HepG2 (cell line): ENCODE data around the gene CD180. TPM values are rescaled to one million over a fixed set of nuclear protein-coding genes. Genes with fewer than 3 reads are reported as not detected.

Experiments
- ATAC-seq: fragments of 200-7000 bp; cut with Tn5 transposase; 3 replicates; pipeline ENCODE4 v1.9.1; 2020; ENCODE audit warnings: mild to moderate bottlenecking, moderate library complexity
- BruUV-seq: library from RNA; stranded (reverse); fragments of 400-500 nt; replicated peaks from 2 replicates; lab custom pipeline; 2021; lab: Mats Ljungman, UMichigan
- CTCF ChIA-PET: fragments of 300-600 bp; formaldehyde crosslinking; extraction: SDS; loops from one replicate; lab custom pipeline; 2021; ENCODE audit warnings: low total read pairs, inconsistent platforms, low intra/inter-chr PET ratio; lab: Yijun Ruan, JAX
- POLR2A ChIA-PET: fragments of 350-600 bp; sonication (Branson Sonifier 250); formaldehyde crosslinking; loops from one replicate; lab custom pipeline; 2020; ENCODE audit warnings: antibody characterized with exemption, inconsistent platforms; lab: Yijun Ruan, JAX
- DNase-seq: peaks from one replicate; pipeline ENCODE4 v3.0.0-alpha.2; 2015; ENCODE audit warnings: low spot score
- FAIRE-seq: peaks from 3 replicates; lab custom pipeline; 2011; peaks lifted over from hg19 to GRCh38; lab: Jason Lieb, UNC
- H2AFZ ChIP-seq: one replicate; pipeline ENCODE4 v1.6.1; 2011; ENCODE audit warnings: low read length, inconsistent platforms
- H3K27ac ChIP-seq: fragments of 300-600 bp; 3 replicates; pipeline ENCODE4 v1.8.0; 2011; ENCODE audit warnings: mixed run types, mild to moderate bottlenecking, mixed read lengths, low read length, inconsistent platforms; ENCODE audit not compliant: insufficient read depth; ENCODE audit errors: extremely low read length
- H3K27me3 ChIP-seq, 2 experiments: fragments of 200-600 bp in 1 of 2; 2 replicates in 1 of 2; 3 replicates in 1 of 2; pipeline versions ENCODE4 v1.6.0 to v1.8.0; 2011; ENCODE audit warnings: low read length in 2 of 2, mild to moderate bottlenecking in 2 of 2, moderate library complexity in 2 of 2, inconsistent platforms in 1 of 2; ENCODE audit not compliant: insufficient read depth in 2 of 2, control insufficient read depth in 1 of 2
- H3K36me3 ChIP-seq, 2 experiments: fragments of 200-600 bp in 1 of 2; replicated peaks in 1 of 2; 2 replicates in 1 of 2; 3 replicates in 1 of 2; pipeline versions ENCODE4 v1.5.1 to v1.8.0; 2011; ENCODE audit warnings: low read length in 2 of 2, inconsistent platforms in 1 of 2; ENCODE audit not compliant: insufficient read depth in 2 of 2, control insufficient read depth in 1 of 2
- H3K4me1 ChIP-seq: 2 replicates; pipeline ENCODE4 v1.5.1; 2012; ENCODE audit warnings: low read length, inconsistent platforms; ENCODE audit not compliant: insufficient read depth
- H3K4me2 ChIP-seq: 2 replicates; pipeline ENCODE4 v1.6.0; 2011; ENCODE audit warnings: low read depth, low read length, inconsistent platforms
- H3K4me3 ChIP-seq, 3 experiments: fragments of 200-600 bp in 1 of 3; sonication (generic), shearing (Covaris generic) in 1 of 3; replicated peaks in 1 of 3; 2 replicates each; pipeline ENCODE4 v1.5.1; 2011 to 2016; ENCODE audit warnings: low read length in 3 of 3, inconsistent platforms in 2 of 3, low read depth in 2 of 3, mild to moderate bottlenecking in 2 of 3, control low read depth in 1 of 3, mixed read lengths in 1 of 3; ENCODE audit not compliant: insufficient read depth in 1 of 3
- H3K79me2 ChIP-seq: one replicate; pipeline ENCODE4 v1.6.1; 2011; ENCODE audit warnings: low read length, inconsistent platforms; ENCODE audit not compliant: insufficient read depth
- H3K9ac ChIP-seq: 2 replicates; pipeline ENCODE4 v1.6.0; 2011; ENCODE audit warnings: mild to moderate bottlenecking, low read depth, low read length, inconsistent platforms; ENCODE audit not compliant: insufficient read depth
- H3K9me3 ChIP-seq: 2 replicates; pipeline ENCODE4 v1.5.1; 2012; ENCODE audit warnings: mild to moderate bottlenecking, low read length
- H4K20me1 ChIP-seq: 2 replicates; pipeline ENCODE4 v1.6.0; 2011; ENCODE audit warnings: inconsistent platforms, mild to moderate bottlenecking, low read length, moderate library complexity; ENCODE audit not compliant: insufficient read depth
- FOXO1 ChIP-seq: sonication (generic); formaldehyde crosslinking; IDR thresholded peaks from 2 replicates; pipeline ENCODE4 v1.4.0; 2020; ENCODE audit warnings: missing genetic modification reagents
- GATAD2A ChIP-seq: IDR thresholded peaks from 2 replicates; pipeline ENCODE4 v1.6.1; 2016
- HCFC1 ChIP-seq: fragments of 150-350 bp; IDR thresholded peaks from 2 replicates; pipeline ENCODE4 v1.6.1; 2014; ENCODE audit warnings: low read depth, low read length
- HMGXB4 ChIP-seq, 2 experiments: sonication (generic) in 1 of 2; formaldehyde crosslinking in 1 of 2; IDR thresholded peaks; 2 replicates each; pipeline versions ENCODE4 v1.4.0 to v1.6.1; 2018 to 2020; ENCODE audit warnings: missing genetic modification reagents in 2 of 2, borderline replicate concordance in 1 of 2, low read depth in 1 of 2, mild to moderate bottlenecking in 1 of 2, missing biosample characterization in 1 of 2
- MYC ChIP-seq: sonication (generic); formaldehyde crosslinking; IDR thresholded peaks from 2 replicates; pipeline ENCODE4 v1.9.0; 2021; ENCODE audit warnings: missing genetic modification reagents, borderline replicate concordance
- NCOA2 ChIP-seq: sonication (generic); formaldehyde crosslinking; IDR thresholded peaks from 2 replicates; pipeline ENCODE4 v1.8.0; 2022; ENCODE audit warnings: inconsistent platforms
- RFX3 ChIP-seq: IDR thresholded peaks from 2 replicates; pipeline ENCODE4 v1.6.1; 2016; ENCODE audit warnings: missing biosample characterization, missing genetic modification reagents
- SYNCRIP ChIP-seq: fragments of 200-400 bp; formaldehyde crosslinking; IDR thresholded peaks from 2 replicates; pipeline ENCODE4 v1.6.1; 2018; ENCODE audit warnings: mild to moderate bottlenecking, low read depth, low read length; ENCODE audit not compliant: insufficient read depth
- ZFP82 ChIP-seq: sonication (generic); formaldehyde crosslinking; IDR thresholded peaks from 2 replicates; pipeline ENCODE4 v1.5.1; 2020; ENCODE audit warnings: mild to moderate bottlenecking, missing genetic modification reagents, borderline replicate concordance
- ZNF121 ChIP-seq: sonication (generic); formaldehyde crosslinking; IDR thresholded peaks from 2 replicates; pipeline ENCODE4 v1.5.0; 2020; ENCODE audit warnings: mild to moderate bottlenecking, missing genetic modification reagents
- ZNF552 ChIP-seq: sonication (generic); formaldehyde crosslinking; IDR thresholded peaks from 2 replicates; pipeline ENCODE4 v1.9.0; 2022; ENCODE audit warnings: missing genetic modification reagents, mild to moderate bottlenecking, borderline replicate concordance
- WGBS: methylation state at CpG from one replicate; pipeline ENCODE4 v1.1.6; 2017; ENCODE audit warnings: low lambda C conversion rate; 5-methylcytosine and 5-hydroxymethylcytosine counted together
- in situ Hi-C: cut with HindIII; loops from 2 replicates; pipeline ENCODE4 v1.10.0; 2017; ENCODE audit warnings: low pct_unique_long_range_greater_than_20kb; ENCODE audit not compliant: extremely low pct_ligation_motif_present
- intact Hi-C: fragments of 100-400 bp; cut with micrococcal nuclease; formaldehyde crosslinking; loops from one replicate; pipeline ENCODE4 v1.10.0; 2022; ENCODE audit not compliant: unreplicated experiment
- polyA plus RNA-seq, 8 experiments: library from polyadenylated mRNA; depleted of rRNA in 3 of 8; stranded (reverse) in 7 of 8; unstranded in 1 of 8; fragments of >200 nt; fragmentation: Illumina TruSeq in 4 of 8; extraction: Trizol in 4 of 8; gene quantifications; 2 replicates each; pipeline versions ENCODE4 v1.2.1 to v1.2.3, GENCODE V29; 2011 to 2016; ENCODE audit warnings: low read depth in 4 of 8, missing spikeins in 1 of 8, mixed read lengths in 1 of 8; ENCODE audit not compliant: insufficient read depth in 1 of 8
- total RNA-seq, 5 experiments: library from RNA; depleted of rRNA; stranded (reverse); fragments of >200 nt; fragmentation: Illumina TruSeq; extraction: Trizol; gene quantifications; 2 replicates each; pipeline ENCODE4 v1.2.3, GENCODE V29; 2016; ENCODE audit warnings: low read depth in 1 of 5
- TF ChIP-seq, protein P1 (sequence below): sonication (generic); formaldehyde crosslinking; IDR thresholded peaks from 2 replicates; pipeline ENCODE4 v1.4.0; 2020; ENCODE audit warnings: mild to moderate bottlenecking, missing genetic modification reagents
- TF ChIP-seq, protein P2 (sequence below): sonication (generic); formaldehyde crosslinking; IDR thresholded peaks from 2 replicates; pipeline ENCODE4 v1.4.0; 2020; ENCODE audit warnings: low read depth, mild to moderate bottlenecking, missing genetic modification reagents
- TF ChIP-seq, protein P3 (sequence below): sonication (generic); formaldehyde crosslinking; IDR thresholded peaks from 2 replicates; pipeline ENCODE4 v1.4.0; 2020; ENCODE audit warnings: missing genetic modification reagents, borderline replicate concordance

CD180 gene
- total and polyA plus RNA-seq, 2 of the 13 experiments (the other 11 are each of a cell fraction or from before 2014, with no cell fraction given) = not detected

DNA sequence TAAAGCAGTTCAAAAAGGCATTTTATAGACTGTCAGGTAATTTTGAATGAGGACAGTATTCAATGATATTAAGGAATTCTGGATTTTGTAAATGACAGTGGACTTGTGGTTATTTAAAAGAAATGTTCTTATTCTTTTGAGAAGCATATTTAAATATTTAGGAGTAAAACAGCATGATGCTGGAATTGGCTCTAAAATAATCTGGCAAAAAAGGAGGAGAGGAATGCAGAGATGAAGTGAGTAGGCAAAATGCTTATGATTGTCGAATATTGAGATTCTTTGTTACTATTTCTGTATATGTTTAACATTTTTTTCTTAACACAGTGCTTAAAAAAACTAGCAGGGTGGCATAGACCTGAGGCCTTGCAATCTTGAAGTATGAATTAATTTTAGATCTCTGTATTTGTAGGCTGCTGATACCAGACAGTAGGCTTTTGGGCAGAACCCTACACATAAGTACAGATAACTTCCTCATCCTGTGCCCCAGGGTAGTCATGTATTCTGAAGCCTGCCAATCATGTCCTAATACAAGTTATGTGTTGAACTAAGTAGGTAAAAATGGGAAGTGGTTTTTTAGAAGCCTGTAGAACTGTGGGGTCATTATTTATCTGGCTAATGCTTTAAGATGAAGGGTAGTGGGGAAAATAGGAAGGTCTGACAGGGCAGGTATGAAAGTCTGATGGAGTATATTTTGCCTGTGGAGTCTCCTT is 9.4 kb downstream of the CD180 start (continued):
- TF ChIP-seq, protein P1, sequence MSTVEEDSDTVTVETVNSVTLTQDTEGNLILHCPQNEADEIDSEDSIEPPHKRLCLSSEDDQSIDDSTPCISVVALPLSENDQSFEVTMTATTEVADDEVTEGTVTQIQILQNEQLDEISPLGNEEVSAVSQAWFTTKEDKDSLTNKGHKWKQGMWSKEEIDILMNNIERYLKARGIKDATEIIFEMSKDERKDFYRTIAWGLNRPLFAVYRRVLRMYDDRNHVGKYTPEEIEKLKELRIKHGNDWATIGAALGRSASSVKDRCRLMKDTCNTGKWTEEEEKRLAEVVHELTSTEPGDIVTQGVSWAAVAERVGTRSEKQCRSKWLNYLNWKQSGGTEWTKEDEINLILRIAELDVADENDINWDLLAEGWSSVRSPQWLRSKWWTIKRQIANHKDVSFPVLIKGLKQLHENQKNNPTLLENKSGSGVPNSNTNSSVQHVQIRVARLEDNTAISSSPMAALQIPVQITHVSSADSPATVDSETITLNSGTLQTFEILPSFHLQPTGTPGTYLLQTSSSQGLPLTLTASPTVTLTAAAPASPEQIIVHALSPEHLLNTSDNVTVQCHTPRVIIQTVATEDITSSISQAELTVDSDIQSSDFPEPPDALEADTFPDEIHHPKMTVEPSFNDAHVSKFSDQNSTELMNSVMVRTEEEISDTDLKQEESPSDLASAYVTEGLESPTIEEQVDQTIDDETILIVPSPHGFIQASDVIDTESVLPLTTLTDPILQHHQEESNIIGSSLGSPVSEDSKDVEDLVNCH (CRISPR knock-in tag) = no peak
- TF ChIP-seq GATAD2A (CRISPR knock-in tag) (no peak), ZFP82 (CRISPR knock-in tag) (no peak), ZNF121 (CRISPR knock-in tag) (no peak), NCOA2 (CRISPR knock-in tag) (no peak)
- TF ChIP-seq, protein P2, sequence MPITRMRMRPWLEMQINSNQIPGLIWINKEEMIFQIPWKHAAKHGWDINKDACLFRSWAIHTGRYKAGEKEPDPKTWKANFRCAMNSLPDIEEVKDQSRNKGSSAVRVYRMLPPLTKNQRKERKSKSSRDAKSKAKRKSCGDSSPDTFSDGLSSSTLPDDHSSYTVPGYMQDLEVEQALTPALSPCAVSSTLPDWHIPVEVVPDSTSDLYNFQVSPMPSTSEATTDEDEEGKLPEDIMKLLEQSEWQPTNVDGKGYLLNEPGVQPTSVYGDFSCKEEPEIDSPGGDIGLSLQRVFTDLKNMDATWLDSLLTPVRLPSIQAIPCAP = no peak

DNA sequence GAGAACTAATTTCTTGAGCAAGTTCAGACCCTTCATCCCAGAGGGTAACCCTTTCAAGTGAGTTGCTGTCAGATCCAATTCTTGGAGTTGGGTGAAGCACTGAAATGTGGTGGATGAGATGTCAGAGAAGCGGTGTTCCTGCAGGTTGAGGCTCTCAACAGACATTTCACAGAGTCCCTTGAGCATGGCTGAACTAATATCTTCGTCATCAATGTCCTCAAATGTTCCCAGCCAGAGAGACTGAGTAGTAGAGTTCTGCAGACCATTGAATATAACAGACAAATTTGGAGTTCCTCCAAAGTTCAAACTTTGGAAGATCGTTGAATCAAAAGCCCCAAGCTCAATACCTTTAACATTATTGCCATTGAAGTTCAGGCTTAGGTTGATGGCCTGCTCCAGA is 12.7 kb downstream of the CD180 start:
- Histone ChIP-seq H3K4me3 (no peak overlapping the region), H3K4me1 (no peaks in the 10 kb centered on the region), H3K27me3 (peaks cover 0 to 1% of the 10 kb centered on the region in 2 experiments; a peak in 3 of 5 replicates), H3K4me2 (no peak overlapping the region), H3K79me2 (no peaks in the 10 kb centered on the region), H2AFZ (no peak overlapping the region), H3K9me3 (no peaks in the 10 kb centered on the region), H3K27ac (no peak overlapping the region), H3K9ac (no peak overlapping the region), H4K20me1 (no peaks in the 10 kb centered on the region), H3K36me3 (no peaks in the 10 kb centered on the region)
- ChIA-PET CTCF (no interaction called here), POLR2A (no interaction called here)
- in situ Hi-C loops (no loop called here), intact Hi-C loops (no loop called here)
- DNase-seq (no peak), ATAC-seq (no peak), FAIRE-seq (no peak)
- BruUV-seq = no TSS peak
- 57% methylated on average over 2 of the region's 3 CpGs for WGBS
- TF ChIP-seq FOXO1 (no peak), SYNCRIP (no peak), MYC (CRISPR knock-in tag) (no peak), HMGXB4 (CRISPR knock-in tag; IDR thresholded peaks at IDR 0.05; ENCODE audit: borderline replicate concordance in 1 of 2, low read depth in 1 of 2) (no peak), ZNF552 (CRISPR knock-in tag) (no peak), HCFC1 (no peak), RFX3 (CRISPR knock-in tag) (no peak)
- TF ChIP-seq, protein P3, sequence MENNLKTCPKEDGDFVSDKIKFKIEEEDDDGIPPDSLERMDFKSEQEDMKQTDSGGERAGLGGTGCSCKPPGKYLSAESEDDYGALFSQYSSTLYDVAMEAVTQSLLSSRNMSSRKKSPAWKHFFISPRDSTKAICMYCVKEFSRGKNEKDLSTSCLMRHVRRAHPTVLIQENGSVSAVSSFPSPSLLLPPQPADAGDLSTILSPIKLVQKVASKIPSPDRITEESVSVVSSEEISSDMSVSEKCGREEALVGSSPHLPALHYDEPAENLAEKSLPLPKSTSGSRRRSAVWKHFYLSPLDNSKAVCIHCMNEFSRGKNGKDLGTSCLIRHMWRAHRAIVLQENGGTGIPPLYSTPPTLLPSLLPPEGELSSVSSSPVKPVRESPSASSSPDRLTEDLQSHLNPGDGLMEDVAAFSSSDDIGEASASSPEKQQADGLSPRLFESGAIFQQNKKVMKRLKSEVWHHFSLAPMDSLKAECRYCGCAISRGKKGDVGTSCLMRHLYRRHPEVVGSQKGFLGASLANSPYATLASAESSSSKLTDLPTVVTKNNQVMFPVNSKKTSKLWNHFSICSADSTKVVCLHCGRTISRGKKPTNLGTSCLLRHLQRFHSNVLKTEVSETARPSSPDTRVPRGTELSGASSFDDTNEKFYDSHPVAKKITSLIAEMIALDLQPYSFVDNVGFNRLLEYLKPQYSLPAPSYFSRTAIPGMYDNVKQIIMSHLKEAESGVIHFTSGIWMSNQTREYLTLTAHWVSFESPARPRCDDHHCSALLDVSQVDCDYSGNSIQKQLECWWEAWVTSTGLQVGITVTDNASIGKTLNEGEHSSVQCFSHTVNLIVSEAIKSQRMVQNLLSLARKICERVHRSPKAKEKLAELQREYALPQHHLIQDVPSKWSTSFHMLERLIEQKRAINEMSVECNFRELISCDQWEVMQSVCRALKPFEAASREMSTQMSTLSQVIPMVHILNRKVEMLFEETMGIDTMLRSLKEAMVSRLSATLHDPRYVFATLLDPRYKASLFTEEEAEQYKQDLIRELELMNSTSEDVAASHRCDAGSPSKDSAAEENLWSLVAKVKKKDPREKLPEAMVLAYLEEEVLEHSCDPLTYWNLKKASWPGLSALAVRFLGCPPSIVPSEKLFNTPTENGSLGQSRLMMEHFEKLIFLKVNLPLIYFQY (CRISPR knock-in tag) = no peak
